Neural progenitor cell (in vitro differentiated cells): ENCODE results near the gene FAM131A.

ENCODE experiments used
- CTCF ChIP-seq: fragments of 200-600 bp; sonication (generic); IDR thresholded peaks from 2 replicates; pipeline ENCODE4 v1.5.1; 2017; ENCODE audit warnings: antibody characterized with exemption, mild to moderate bottlenecking
- EZH2 ChIP-seq: fragments of 200-600 bp; sonication (generic); IDR thresholded peaks from 2 replicates; pipeline ENCODE4 v1.6.1; 2017; ENCODE audit warnings: antibody characterized with exemption, mild to moderate bottlenecking, moderate library complexity
- EZH2phosphoT487 ChIP-seq: fragments of 200-600 bp; sonication (generic); IDR thresholded peaks from 2 replicates; pipeline ENCODE4 v1.6.1; 2017; ENCODE audit warnings: antibody characterized with exemption

GRCh38 chr3:184322731-184323487 lies 14.5 kb upstream of the FAM131A start:
- TF ChIP-seq CTCF (no peak), EZH2 (no peak), EZH2phosphoT487 (no peak)
